Renal pelvis (tissue), 4 donors: ENCODE results near the gene DPH3. TPM values are rescaled to one million over a fixed set of nuclear protein-coding genes. Genes with fewer than 3 reads are reported as not detected.

Source experiments
- DNase-seq: peaks from one replicate; pipeline ENCODE4 v3.0.0-alpha.2; 2013
- polyA plus RNA-seq, 3 donors: library from polyadenylated mRNA; unstranded; fragments of 120-200 nt; gene quantifications; one replicate each; pipeline ENCODE4 v1.2.1, GENCODE V29; 2013; ENCODE audit not compliant: insufficient read length in 3 of 3

The DPH3 gene
- polyA plus RNA-seq, 3 donors, result 21.9 to 25.5 (median 24.7) TPM

DNA sequence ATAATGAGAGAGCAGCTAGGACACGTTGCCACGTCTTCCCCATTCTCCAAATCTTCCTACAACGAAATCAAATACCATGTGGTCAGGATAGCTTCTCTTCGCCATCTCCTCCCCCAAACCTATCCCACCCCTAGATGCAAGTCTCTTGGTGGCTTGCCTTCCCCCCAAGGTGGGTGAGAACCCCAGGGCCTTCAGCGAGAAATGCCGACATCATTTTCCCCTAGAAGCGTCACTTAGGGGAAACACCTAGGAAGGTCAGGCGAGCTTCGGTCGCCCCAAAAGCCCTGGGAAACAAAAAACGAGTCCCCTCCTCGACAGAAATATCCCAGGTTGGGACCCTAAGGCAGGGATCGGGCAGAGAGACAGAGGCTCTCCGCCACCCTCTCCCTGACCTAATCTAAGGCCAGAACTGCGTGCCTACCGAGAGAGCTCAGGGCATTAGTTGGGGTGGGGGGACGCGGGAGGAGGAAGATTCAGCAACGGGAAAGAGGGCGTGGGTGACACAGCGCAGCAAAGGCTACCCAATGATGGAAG lies 502 bp downstream of the DPH3 start:
- peak; percentile 8 for DNase-seq

DNA sequence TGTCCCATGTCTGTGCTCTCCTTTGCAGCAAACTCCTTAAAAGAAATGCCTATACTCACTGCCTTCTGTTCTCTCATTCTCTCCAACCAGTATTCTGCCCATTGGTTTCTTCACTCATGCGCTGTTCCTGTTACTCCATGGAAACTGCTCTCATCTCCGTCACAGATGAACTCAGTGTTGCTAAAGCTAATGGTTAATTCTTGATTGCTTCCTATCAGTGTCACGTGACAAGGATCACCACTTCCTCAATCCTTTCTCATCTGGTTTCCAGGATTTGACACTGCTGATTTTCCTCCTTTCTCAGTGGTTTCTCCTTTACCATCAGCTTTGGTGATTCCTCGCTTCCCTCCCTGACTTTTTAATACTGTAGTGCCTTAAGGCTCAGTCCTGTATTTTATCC lies 2.6 kb downstream of the DPH3 start:
- DNase-seq, result no peak

DNA sequence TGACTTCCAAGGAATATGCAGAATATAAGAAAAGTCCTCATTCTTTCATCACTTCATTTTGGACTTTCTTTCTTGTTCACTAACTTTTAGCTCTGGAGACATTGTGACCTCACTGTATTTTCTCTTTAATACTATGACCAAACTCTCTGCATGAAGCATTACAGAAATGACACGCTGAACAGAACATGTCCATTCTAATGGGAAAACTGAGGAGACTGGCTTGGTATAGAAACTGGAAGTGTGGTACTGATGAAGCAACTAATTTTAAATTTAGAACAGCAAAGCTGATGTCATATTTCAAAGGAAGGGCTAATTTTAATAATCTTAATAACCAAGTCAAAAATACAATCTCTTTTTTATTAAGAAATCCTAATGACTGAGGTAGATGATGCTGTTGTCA lies 4.7 kb downstream of the DPH3 start:
- DNase-seq, result no peak

DNA sequence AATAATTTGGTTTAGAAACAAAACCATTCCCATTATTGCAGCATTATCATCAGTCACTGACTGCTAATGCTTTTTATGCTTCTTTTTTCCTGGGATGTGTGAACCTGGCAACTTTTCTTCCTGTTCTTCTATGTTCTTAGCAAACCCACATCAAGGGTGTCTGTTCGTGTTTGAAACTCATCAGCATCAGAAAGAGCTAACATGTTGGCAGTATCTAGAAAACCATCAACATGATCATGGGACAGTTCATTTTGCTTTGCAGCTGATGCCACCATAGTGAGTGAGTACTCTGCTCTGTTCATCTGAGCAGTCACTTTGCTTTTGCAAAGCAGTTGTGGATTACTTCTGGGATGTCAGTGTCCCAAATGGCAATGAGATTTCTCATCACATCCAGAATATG lies 5.9 kb downstream of the DPH3 start:
- no peak for DNase-seq

DNA sequence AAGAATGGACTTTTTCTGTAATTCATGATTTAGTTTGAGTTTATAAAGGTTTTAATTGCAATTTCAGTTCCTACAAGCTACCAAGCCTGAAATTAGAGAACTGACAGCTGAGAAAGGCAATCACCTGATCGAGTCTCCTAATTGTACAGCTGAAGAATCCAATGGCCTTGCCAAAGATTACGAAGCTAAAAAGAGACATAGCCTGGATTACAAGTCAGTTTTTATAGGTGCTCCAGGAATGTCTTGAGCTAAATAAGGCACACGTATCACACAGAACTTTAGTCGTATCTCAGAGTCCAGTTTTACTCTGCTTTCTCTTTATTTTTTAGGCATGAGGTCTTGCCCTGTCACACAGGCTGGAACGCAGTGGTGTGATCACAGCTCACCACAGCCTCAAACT lies 6.6 kb downstream of the DPH3 start:
- DNase-seq, result no peak

DNA sequence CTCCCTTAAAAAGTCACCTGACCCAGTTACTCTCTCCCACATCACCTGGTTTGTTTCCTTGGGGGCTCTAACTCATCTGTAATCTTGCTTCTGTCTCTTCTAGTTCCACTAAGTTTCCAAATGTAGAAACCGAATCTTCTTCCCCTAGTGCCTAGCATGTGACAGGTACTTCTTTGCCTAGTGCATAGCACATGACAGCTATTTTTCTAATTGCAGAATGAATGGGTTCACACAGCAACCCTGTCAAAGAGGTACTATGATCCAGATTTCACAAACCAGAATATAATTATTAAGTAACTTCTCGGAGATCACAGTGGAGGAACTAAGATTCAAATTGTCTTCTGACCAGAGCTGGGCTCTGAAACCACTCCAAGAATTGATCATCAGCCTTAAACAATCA lies 7.4 kb downstream of the DPH3 start:
- no peak for DNase-seq

DNA sequence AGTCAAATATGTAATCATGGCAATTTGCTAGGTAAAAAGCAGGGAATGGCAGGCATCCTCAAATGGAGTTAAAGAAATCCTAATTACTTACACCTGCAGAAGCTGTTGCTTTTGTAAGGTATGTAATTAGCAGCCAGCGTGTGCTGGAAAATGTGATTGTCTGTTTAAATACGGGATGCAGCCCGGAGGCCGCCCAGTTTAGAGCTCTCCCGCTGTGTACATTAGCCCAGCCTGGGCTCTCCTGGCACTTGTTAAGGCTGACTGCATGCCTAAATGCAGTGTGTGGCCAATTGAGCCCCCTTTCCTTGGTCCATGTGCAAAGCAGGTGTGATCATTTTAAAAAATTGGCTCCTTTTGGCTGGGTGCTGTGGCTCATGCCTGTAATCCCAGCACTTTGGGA lies 9.0 kb downstream of the DPH3 start:
- no peak for DNase-seq

DNA sequence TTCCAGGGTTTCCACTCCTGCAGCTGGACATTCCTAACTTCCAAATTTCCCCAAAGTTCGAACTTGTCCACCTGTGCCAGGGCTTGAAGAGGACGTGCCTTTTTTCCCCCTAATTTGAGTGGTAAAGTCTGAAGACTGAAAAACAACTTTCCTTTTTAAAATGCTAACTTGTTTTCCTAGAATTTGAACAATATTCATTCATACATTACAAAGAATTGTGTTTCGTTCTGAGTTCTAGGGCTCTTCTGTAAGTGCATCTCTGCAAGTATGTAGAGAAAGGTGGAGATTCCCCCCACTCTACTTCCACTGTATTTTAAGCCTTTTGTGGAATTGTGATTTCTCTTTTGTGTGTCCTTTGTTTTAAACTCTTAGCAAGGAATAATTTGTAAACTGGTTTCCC lies 9.4 kb downstream of the DPH3 start:
- DNase-seq, result no peak

DNA sequence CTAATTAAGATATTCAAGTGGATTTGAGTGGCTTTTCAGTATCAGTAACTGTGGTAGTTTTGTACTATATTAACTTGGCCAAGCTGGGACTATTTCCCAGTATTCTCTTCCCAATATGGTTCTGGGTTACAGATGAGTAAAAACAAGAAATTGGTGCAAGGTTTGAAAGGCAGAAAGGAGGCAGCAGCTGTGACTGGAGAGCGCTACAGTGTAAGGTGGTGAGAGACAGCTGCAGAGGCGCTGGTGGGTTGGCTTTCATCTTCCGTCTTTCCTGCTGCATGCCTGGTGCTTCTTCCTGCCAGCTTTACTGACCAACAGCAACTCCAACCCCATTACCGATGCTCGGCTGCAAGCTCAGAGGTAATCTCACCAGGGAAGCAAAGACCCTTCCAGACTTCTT lies 9.8 kb downstream of the DPH3 start:
- no peak for DNase-seq

DNA sequence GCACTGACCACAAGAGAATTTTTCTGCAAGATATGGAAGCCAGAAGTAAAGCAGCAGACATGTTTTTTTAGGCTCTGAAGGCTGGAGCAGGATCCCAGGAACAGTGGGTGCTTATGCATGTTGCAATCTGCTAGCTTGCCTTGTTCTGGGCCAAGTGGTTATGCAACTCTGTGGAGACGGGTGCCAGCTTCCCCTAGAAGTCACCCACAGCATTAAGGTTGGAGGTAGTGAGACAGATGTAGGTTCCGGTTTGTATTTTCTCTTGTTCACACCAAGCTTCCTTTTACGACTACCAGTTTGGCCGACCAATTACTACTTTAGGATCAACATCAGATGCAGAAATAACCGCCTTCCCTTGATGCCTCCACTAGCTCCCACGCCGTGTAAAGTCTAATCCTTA lies 11.1 kb downstream of the DPH3 start:
- DNase-seq, result no peak

DNA sequence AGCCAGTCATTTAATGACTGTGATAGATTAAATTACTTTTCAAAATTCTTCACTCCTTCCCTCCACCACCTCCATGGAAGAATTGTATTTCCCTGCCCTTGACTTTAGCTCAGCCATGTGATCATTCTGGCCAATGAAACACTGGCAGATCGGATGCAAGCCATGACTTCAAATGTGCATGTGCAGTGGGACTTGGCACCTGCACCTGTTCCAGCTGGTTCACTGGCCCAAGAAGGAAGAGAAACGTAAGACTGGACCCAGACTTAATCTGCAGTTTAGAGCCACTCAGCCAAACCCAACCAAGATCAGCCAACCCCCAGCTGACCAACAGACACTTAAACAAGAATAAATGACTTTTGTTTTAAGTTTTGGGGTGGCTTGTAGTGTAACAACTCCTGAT lies 11.8 kb downstream of the DPH3 start:
- DNase-seq, result no peak

DNA sequence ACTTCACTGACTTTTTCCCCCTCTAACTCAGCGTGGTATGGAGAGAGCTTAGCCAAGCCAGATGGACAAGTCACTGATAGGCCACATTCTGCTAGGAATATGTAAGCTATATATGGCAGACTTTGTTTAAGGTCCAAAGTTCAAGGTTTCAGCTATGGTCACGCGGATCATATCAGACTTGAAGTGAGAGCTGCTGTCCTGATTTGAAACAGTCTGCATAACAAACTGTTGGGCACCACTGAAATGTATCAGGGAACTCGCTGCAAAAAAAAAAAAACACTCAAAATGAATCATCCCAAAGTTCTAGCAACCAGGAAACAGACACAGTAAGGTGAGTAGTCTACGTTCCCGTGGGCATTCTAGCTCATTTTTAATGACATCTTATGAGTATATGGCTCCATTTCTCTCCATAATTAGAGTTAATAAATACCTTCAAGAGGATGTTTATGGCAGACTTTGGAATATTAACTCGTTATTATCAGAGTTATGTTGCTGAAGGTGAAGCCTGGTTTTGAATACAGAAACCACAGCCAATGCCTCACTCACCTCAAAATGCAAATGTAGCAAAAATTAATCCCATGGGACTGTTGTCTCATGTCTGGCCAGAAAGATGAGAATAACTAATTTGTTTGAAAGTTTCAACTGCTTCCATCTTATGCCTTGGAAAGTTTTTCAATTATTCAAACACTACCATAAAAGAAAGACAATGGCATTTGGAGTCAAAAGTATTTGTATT lies 12.3 kb downstream of the DPH3 start:
- no peak for DNase-seq

DNA sequence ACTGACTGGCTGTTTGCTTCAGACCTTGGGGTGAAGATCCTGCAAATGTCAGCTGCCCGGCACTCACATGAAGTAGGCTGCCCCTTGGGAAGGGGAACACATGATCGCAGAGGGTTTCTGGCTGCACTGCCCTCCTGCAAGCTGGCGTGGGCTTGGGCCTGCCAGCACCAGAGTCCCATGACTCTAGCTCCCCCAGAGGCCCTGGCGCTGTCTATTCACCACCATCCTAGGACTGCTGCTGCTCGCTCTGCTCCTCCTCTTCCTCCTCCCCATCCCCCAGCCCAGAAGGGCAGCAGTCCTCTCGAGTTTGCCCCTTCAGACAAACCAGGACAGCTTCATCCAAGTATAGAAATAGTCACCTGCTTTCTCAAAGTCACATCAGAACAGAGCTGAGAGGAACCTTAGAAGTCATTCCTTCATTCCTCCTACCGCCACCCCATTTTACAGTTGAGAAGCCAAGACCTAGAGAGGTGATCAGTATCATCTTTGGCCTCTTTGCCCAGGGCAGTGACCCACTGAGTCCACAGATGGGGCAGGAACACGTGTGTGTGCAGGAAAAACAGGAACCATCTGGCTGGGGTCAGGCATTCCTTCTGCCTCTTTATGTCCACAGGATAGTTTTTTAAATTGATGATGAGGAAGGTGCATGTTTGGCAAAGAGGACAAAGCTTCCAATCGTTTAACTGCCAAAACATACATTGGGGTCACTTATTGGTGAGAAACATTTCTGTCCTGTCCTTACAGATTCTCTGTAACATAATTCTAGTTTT lies 13.2 kb downstream of the DPH3 start:
- no peak for DNase-seq

DNA sequence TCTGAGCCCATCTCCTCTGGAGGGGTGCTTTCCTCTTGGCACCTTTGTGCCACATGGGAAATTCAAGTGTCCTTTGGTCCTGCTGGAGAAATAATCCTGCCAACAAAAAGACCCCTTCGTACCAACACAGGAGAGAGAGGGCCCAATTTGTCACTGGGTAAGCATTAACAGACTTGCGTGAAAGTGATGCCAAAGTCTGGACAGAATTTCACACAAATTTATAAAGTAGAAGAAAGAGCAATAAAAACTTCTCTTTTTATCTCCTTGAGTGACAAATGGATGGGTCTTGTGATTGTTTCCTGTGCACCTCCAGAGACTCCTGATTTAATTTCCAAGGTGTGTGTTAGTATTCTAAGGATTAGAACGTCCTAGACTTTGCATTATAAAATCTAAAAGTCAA lies 14.9 kb downstream of the DPH3 start:
- DNase-seq, result no peak

DNA sequence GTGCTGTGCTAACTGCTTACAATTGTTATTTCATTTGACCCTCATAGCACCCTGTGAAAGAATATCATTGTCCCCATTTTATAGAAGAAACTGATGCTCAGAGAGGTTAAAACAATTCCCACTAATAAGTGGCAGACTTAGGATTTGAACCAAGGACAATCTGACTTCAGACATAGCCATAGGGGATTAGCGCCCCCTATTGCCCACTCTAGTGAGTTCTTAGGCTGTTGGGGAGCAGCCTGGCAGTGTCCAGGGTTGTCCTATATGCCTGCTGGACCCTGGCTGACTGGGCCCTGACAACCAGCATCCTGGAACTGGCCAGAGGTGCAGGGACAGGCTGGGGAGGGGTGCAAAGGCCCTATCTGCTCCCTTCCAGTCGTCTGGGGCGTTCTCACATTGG lies 15.4 kb downstream of the DPH3 start:
- DNase-seq, result no peak

DNA sequence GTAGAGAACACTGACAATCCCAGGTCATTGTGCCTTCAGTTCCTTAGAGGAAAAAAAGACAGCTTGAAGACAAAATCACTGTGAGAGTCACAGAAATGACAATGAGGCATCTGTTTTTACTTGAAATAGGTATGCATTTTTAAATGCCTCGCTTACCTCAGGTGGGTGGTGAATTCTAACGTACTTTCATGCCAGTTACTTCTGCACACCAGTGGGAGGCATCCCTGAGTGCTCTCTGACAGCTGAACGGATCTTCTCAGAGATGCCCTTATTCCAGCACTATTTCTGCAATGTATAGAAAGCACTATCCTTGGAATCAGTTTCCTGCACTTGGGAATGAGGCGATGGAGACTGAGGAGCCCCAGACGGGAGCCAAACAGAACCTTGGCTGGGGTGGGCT lies 16.2 kb downstream of the DPH3 start:
- no peak for DNase-seq

DNA sequence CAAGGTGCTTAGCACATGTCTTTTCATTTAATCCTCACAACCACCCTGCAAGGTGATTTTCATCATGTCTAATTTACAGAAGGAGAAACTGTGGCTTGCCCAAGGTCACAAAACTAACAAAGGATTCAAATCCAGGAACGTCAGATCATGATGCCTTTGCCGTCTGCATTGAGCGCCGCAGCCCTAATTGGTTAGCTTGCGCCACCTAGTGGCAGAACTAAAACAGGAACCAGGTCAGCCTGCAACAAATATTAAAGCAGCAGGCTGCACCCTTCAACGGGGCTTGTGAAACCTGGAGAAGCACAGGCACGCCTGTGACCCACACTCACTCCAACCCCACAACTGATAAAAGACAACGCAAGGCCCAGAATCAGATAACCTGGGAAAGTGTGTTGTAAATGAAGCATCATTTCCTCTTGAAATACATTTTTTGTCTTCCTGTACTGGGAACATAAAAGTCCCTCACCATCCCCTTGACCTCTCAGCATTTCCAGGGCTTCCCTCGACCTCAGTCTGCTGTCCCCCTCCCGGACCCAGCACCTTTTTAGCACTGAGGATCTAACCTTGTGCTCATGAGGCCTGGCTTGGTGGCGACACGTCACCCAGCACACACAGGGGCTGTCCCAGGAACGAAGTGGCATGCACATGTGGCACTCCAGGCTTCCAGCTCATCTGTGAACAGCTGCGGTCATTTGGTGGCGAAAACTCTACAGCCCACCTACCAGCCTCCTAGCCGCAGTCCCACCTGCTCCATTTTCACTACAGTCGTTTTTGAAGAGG lies 17.3 kb downstream of the DPH3 start:
- DNase-seq, result peak; percentile 78

DNA sequence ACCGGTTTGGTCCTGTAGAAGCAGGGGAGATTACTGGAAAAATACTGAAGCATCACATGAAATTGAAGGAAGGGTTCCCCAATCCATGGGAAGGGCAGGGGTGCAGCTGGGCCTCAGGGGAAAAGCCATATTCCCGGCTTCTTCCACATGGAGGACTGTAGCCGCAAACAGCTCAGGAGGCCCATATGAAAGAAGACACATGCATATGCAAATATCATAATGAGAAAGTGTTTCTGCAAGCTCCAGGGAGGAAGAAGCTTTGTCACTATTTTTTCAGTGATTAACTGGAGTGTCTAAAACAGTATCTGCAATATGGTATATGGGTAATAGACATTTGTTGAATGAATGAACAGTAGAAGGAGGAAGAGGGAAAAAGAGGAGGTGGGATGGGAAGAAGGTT lies 19.1 kb downstream of the DPH3 start:
- no peak for DNase-seq

DNA sequence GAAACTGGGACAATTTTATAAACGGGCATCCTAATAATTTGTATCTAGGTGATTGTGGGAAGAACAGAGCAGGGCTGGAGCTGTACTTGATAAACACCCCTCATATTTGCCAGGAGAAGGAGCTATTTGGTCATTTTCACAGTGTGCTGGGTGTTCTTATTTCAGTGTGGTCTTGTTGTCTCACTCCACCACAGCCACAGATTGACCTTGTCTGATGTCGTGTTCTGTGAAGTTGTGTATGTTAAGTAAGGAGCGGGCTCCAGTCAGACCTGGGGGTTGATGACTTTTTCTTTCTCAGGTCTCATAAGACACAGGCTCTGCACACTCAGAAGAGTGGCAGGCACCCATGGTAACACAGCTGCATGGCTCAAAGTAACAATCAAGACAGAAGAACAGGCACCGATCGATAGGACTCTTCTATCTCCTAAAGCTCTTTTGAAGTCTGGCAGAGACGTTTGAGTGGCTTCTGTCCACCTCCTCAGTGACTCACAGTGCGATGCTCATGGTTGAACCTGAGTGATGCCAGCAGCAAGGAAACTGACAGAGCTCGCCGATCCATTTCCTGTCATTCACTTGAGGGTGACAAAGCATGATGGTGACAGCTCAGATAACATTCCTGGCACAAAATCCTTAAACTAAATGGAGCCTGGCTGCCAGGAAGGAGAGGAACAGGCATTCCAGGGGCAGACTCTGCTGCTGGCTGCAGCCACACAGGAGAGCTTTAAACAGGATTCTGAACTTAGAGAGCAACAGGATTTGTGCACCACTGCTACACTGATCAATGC lies 20.8 kb downstream of the DPH3 start:
- DNase-seq, result peak; percentile 28

DNA sequence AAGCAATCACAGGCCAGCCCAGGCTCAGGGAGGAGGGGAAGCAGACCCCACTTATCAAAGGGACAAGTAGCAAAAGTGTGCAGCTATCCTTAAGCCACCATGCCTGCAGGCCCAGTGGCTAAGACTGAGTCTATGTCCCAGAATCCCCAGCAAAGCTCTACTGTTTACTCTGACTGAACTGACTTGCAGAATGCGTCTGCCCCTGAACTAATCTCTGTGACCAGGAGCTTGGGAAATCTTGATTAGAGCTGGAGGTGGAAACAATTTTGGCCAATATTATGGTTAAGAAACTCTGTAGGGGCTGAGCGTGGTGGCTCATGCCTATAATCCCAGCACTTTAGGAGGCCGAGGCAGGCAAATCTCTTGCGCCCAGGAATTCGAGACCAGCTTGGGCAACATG lies 22.6 kb downstream of the DPH3 start:
- no peak for DNase-seq

DNA sequence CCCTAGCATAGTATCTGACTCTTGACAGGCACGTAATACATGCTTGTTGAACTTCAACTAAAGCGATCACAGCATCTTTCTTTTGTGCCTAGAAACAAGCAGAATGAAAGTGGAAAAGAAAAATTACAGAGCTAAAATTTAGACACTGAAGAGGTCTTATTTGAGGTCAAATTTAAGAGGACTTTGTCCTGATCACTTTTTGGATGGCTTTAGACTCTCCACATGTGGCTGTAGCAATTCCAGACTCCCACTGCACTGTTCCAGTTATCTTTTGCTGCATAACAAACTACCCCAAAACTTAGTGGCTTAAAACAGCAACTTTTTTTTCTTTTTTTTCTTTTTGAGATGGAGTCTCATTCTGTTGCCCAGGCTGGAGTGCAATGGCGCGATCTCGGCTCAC lies 23.5 kb downstream of the DPH3 start:
- no peak for DNase-seq
